Muscle of back (tissue), 11 donors: ENCODE results near the gene C8B. TPM values are rescaled to one million over a fixed set of nuclear protein-coding genes. Genes with fewer than 3 reads are reported as not detected.

ENCODE experiments used
- DNase-seq, 3 donors: peaks; one replicate each; pipeline versions ENCODE4 v3.0.0 to v3.0.0-alpha.2; 2013
- polyA plus RNA-seq, 10 donors: library from polyadenylated mRNA; unstranded; fragments of 120-200 nt; gene quantifications; one replicate each; pipeline ENCODE4 v1.2.1, GENCODE V29; 2013; ENCODE audit not compliant: insufficient read length in 10 of 10

C8B gene
- polyA plus RNA-seq, 10 donors: not detected

- peak in 1 of 3 donors; percentile 46 for DNase-seq
Observed at GRCh38 chr1:56972976-56973375, 7.2 kb upstream of the C8B start.

- DNase-seq: no peak
Observed at GRCh38 chr1:56970280-56970679, 4.5 kb upstream of the C8B start.

- DNase-seq: no peak
Observed at GRCh38 chr1:56968878-56969495, 3.2 kb upstream of the C8B start.

GRCh38 chr1:56967900-56968832 is 2.4 kb upstream of the C8B start:
- DNase-seq: peak in 1 of 3 donors; percentile 16

- no peak for DNase-seq
Observed at GRCh38 chr1:56967355-56967754, 1.5 kb upstream of the C8B start.

GRCh38 chr1:56966698-56966999 is 834 bp upstream of the C8B start:
- DNase-seq: no peak

- no peak for DNase-seq
Observed at GRCh38 chr1:56965191-56965590, 624 bp downstream of the C8B start.

GRCh38 chr1:56964349-56965017 is 1.3 kb downstream of the C8B start:
- DNase-seq: no peak

GRCh38 chr1:56963667-56964066 is 2.1 kb downstream of the C8B start:
- DNase-seq: no peak

- no peak for DNase-seq
Observed at GRCh38 chr1:56961426-56961825, 4.4 kb downstream of the C8B start.

- DNase-seq: peak in 1 of 3 donors; percentile 33
Observed at GRCh38 chr1:56958526-56958925, 7.3 kb downstream of the C8B start.

- DNase-seq: no peak
Observed at GRCh38 chr1:56957931-56958330, 7.9 kb downstream of the C8B start.

GRCh38 chr1:56954664-56955063 is 11.2 kb downstream of the C8B start:
- DNase-seq: no peak

GRCh38 chr1:56953386-56953785 is 12.4 kb downstream of the C8B start:
- DNase-seq: no peak

GRCh38 chr1:56952501-56952900 is 13.3 kb downstream of the C8B start:
- no peak for DNase-seq

- DNase-seq: peak in 1 of 3 donors; percentile 27
Observed at GRCh38 chr1:56948403-56949023, 17.3 kb downstream of the C8B start.

GRCh38 chr1:56940039-56940438 is 25.8 kb downstream of the C8B start:
- DNase-seq: no peak

GRCh38 chr1:56939209-56939608 is 26.6 kb downstream of the C8B start:
- DNase-seq: no peak

GRCh38 chr1:56938646-56939045 is 27.2 kb downstream of the C8B start:
- no peak for DNase-seq

- peak in 1 of 3 donors; percentile 83 for DNase-seq
Observed at GRCh38 chr1:56934430-56935060, 31.3 kb downstream of the C8B start.

GRCh38 chr1:56933606-56934005 is 32.2 kb downstream of the C8B start:
- no peak for DNase-seq

GRCh38 chr1:56933161-56933560 is 32.7 kb downstream of the C8B start:
- DNase-seq: no peak
